GM12864 (cell line): Measurements from ENCODE around the gene PDE3A.

Experiments used
- DNase-seq: peaks from one replicate; pipeline ENCODE4 v3.0.0-alpha.2; 2011; ENCODE audit warnings: low read depth
- H3K4me3 ChIP-seq: 2 replicates; pipeline ENCODE4 v1.5.1; 2011; ENCODE audit warnings: mild to moderate bottlenecking, low read depth, low read length, control low read depth
- CTCF ChIP-seq: IDR thresholded peaks from 2 replicates; pipeline ENCODE4 v1.5.1; 2011; ENCODE audit warnings: low read depth, mild to moderate bottlenecking, moderate library complexity, low read length, control low read depth, inconsistent platforms; ENCODE audit errors: missing control alignments

Gene PDE3A

GRCh38 chr12:20657496-20657895, 289.2 kb downstream of the PDE3A start:
- TF ChIP-seq CTCF = no peak
- no peak for DNase-seq
- H3K4me3 ChIP-seq = no peak overlapping the region

GRCh38 chr12:20681334-20681733, 313.0 kb downstream of the PDE3A start:
- no peak for TF ChIP-seq CTCF
- H3K4me3 ChIP-seq = no peak overlapping the region
- DNase-seq = no peak

GRCh38 chr12:20695232-20695631, 326.9 kb downstream of the PDE3A start, which contains the start of gene SLCO1C1:
SLCO1C1 (plus strand) TSS chr12:20695332; CDS start chr12:20699577, 4,245 bp downstream.
- no peak for TF ChIP-seq CTCF
- no peak within 1 kb of the TSS for H3K4me3 ChIP-seq
- DNase-seq = no peak

- no peak for DNase-seq
- no peak for TF ChIP-seq CTCF
- H3K4me3 ChIP-seq = no peak overlapping the region
Observed at GRCh38 chr12:20696181-20696905, 328.0 kb downstream of the PDE3A start.

- no peak overlapping the region for H3K4me3 ChIP-seq
- no peak for DNase-seq
- TF ChIP-seq CTCF = no peak
Observed at GRCh38 chr12:20701106-20701505, 332.8 kb downstream of the PDE3A start.

- no peak overlapping the region for H3K4me3 ChIP-seq
Observed at GRCh38 chr12:20704860-20705259, 336.5 kb downstream of the PDE3A start.

More at GRCh38 chr12:20704860-20705259, 336.5 kb downstream of the PDE3A start:
- TF ChIP-seq CTCF = no peak
- no peak for DNase-seq
